Measurements from ENCODE around the gene CLASP2.
A peak's percentile ranks its signal among the peaks of the same experiment; 100 is the strongest.
"Not testable (repeated sequence)": the region's sequence is repeated elsewhere in the genome, so short reads cannot be mapped to it uniquely, and the experiment has no call there.

The CLASP2 gene

DNA sequence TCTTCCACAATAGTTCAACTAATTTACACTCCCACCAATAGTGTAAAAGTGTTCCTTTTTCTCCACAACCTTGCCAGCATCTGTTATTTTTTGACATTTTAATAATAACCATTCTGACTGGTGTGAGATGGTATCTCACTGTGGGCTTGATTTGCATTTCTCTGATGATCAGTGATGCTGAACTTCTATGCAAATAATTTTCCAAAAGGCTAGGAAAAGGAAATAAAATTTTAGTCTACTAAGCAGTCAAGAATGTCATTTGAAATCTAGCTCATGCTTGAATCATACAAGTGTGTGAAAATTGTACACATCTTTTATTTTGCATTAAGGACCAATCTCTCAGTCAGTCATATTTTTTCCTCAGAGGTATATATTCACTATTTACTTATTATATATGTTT is 176.1 kb downstream of the CLASP2 start:
- ATAC-seq = no peak
- DNase-seq = no peak

DNA sequence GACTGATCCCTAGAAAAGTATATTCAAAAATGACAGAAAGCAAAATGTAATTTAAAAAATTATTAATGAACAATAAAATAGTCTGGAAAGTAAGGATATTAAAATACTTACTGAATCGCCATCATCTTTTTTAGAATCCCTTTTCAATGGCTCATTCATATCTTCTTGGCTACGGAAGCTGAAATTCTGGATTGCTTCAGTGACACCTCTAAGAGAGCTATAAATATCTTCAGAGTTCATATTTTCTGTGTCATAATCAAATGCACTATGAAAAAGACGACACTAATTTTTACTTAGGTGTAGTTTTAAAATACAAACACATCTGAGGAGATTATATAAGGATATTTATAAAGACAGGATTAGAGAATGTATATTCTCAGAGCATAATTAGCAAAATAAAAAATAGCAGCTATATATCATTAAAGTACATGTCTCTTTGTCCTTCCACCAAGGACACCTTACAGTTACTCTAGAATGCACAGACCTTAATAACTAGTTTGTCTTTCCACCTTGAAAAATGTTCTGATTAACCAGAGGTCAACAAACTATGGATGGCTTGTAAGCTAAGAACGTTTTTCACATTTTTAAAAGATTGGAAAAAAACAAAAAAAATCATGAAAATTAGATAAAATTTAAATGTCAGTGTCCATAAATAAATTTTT is 179.2 kb downstream of the CLASP2 start:
- DNase-seq (no peak), ATAC-seq (no peak)

DNA sequence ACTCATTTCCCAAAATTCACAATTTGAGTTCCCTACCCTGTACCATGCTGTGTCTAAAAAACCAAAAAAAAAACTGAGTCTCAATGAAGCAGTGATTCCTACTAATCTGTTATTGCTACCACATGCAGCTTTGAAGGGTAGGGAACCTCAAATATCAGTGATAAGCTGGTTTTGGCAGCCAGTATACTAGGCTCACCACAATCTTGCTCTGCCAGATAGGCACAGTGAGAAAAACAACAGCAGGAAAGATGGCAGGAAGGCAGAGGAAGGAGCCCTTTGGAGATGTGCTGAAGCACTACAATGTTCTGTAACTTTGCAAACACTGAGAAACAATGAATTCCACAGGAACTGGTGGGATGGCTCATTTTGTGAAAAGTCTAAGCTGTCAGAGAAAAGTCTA is 180.9 kb downstream of the CLASP2 start:
- DNase-seq = no peak
- ATAC-seq = no peak

DNA sequence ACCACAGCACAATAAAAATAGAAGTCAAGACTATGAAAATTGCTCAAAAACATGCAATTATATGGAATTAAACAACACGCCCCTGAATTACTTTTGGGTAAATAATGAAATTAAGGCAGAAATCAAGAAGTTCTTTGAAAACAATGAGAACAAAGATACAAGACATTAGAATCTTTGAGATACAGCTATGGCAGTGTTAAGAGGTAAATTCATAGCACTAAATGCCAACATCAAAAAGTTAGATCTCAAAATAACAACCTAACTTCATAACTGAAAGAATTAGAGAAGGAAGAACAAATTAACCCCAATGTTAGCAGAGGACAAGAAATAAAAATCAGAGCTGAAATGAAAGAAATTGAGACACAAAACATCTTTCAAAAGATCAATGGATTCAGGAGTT is 191.3 kb downstream of the CLASP2 start:
- ATAC-seq (no peak), DNase-seq (no peak)

GRCh38 chr3:33525232-33525631 is 192.8 kb downstream of the CLASP2 start:
- ATAC-seq = no peak
- DNase-seq = no peak

DNA sequence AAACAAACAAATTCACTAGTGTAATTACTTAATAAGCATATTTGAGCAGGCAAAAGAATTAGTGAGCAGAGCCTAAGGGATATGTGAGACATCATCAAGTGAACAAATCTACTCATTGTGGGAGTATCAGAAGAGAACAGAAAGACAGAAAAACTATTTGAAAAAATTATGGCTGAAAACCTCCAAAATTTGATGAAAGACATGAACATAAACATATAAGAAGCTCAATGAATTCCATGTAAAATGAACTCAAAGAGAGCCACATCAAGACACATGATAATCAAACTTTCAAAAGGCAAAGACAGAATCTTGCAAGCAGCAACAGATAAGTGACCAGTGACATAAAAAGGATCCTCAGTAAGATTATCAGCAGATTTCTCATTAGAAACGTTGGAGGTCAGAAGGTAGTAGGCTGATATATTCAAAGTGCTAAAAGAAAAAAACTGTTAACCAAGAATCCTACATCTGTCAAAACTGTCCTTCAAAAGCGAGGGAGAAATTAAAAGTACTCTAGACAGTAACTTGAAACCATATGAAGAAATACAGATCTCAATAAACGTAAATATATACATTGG is 194.9 kb downstream of the CLASP2 start:
- ATAC-seq (no peak), DNase-seq (no peak)

DNA sequence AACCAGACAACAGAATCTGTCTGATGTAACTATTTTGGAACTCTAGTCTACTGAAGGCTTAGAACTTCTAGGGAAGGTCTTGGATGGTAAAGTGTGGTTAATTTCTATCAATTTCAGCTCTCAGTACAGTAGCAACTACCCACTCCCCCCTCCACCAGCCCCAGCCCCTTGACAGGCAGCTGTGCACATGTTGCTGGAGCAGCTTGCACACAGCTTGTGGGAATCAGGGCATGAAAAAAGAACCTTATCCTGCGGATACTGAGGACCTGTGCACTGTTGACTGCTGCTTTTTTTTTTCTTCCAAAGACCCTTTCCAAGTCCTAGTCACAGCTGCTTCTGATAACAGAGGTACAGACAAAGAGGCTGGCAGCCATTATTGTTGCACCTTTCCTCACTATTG is 196.3 kb downstream of the CLASP2 start:
- DNase-seq (no peak), ATAC-seq (no peak)

DNA sequence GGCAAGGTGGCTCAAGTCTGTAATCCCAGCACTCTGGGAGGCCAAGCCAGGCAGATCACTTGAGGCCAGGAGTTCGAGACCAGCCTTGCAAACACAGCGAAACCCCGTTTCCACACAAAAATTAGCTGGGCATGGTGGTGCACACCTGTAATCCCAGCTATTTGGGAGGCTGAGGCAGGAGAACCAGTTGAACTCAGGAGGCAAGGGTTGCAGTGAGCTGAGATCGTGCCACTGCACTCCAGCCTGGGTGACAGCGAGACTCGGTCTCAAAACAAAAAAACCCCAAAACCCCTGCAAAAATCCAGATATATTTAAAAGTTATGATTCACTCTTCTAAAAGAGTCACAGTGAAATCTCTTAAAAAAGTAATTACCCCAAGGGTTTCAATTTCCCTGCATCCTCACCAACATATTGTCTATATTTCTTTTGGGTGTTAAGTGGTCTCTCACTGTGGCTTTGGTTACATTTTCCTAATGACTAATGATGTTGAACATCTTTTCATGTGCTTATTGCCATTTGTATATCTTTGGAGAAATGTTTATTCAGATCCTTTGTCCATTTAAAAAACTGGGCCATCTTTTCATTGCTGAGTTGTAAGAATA is 204.7 kb downstream of the CLASP2 start:
- DNase-seq (no peak), ATAC-seq (peak; percentile 57)

GRCh38 chr3:33505027-33505426 is 213.0 kb downstream of the CLASP2 start:
- ATAC-seq (no peak), DNase-seq (no peak)

GRCh38 chr3:33496449-33496848 is 221.6 kb downstream of the CLASP2 start:
- no peak for ATAC-seq
- DNase-seq = no peak

DNA sequence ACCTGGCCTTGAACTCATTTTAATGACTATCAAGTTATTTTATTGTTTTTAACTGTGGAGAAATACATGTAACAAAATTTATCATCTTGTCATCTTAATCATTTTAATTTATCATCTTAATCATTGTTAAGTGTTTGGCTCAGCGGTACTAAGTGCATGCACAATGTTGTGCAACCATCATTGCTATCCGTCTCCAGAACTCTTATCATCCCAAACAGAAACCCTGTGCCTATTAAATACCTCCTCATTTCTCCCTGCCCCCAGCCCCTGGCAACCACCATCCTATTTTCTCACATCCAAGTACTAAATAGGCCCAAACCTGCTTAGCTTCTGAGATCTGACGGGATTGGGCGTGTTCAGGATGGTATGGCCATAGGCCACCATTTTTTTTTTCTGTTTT is 226.3 kb downstream of the CLASP2 start:
- ATAC-seq (no peak), DNase-seq (no peak)

GRCh38 chr3:33490641-33491241 is 227.3 kb downstream of the CLASP2 start:
- no peak for DNase-seq
- no peak for ATAC-seq

DNA sequence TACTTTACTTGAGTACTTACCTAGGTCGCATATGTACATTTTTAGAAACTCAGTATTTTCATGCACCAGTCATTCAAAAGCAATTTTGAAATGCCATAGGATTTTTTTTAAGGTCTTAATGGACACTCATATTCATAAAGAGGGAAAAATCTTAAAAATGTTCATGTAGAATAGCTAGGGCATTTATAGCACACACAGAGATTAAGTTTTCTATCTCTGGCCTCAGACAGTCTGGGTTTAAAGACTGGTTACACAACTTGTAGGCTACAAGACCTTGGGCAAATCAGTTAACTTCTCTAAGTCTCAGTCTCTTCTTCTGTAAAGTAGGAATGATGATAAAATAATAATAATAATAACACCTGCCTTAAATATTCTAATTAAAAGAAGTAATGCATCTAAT is 229.4 kb downstream of the CLASP2 start:
- DNase-seq (no peak), ATAC-seq (no peak)

- no peak for DNase-seq
- no peak for ATAC-seq
Observed at GRCh38 chr3:33488246-33488645, 229.8 kb downstream of the CLASP2 start.

DNA sequence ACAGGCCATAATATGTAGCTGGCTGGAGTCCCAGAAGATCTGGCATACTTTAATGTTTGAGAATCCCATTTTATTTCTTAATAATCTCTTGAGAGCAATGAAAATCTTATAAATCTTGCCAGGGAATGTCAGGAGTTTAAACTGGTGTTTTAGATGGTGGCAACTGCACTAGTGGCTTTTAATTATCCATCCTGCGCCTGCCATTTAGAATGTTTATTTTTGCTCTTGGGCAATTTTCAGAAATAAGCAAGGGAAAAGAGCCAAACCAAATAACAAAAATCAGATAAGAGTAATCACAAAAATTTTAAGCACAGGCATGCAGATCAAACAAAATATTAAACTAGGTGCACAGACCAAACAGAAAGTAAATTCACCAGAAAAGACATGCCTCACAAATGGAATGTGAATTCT is 235.9 kb downstream of the CLASP2 start:
- ATAC-seq = no peak
- no peak for DNase-seq

DNA sequence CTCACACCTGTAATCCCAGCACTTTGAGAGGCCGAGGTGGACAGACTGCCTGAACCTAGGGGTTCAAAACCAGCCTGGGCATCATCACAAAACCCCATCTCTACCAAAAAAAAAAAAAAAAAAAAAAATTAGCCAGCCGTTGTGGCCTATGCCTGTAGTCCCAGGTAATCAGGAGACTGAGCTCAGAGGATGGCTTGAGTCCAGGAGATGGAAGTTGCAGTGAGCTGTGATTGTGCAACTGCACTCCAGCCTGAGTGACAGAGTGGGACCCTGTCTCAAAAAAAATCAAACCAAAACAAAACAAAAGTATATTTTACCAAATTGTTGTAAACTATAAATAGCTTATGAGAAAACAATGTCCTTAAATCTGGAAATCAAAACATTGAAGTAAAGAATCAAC is 243.2 kb downstream of the CLASP2 start:
- DNase-seq = no peak
- ATAC-seq = no peak

DNA sequence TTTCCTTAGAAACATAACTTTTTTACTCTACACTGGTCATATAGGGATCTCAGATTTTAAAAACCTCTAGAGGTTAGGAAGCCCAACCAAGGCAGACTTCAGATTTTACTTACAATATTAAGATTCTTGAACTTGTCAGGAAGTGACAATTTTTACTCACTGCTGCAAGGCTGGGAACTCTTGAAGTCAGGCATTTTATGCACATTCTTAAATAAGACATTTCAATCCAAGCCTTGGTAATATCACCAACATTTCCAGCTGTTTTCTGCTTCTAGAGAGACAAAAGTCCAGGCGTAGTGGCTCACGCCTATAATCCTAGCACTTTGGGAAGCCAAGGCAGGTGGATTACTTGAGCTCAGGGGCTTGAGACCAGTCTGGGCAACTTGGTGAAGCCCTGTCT is 244.2 kb downstream of the CLASP2 start:
- DNase-seq (no peak), ATAC-seq (no peak)

- DNase-seq = no peak
Observed at GRCh38 chr3:33467786-33468185, 250.3 kb downstream of the CLASP2 start.

GRCh38 chr3:33461097-33461496 is 257.0 kb downstream of the CLASP2 start:
- ATAC-seq (no peak), DNase-seq (no peak)

More at GRCh38 chr3:33467786-33468185, 250.3 kb downstream of the CLASP2 start:
- ATAC-seq = no peak

GRCh38 chr3:33459577-33459976 is 258.5 kb downstream of the CLASP2 start:
- not testable (repeated sequence) for DNase-seq, ATAC-seq

DNA sequence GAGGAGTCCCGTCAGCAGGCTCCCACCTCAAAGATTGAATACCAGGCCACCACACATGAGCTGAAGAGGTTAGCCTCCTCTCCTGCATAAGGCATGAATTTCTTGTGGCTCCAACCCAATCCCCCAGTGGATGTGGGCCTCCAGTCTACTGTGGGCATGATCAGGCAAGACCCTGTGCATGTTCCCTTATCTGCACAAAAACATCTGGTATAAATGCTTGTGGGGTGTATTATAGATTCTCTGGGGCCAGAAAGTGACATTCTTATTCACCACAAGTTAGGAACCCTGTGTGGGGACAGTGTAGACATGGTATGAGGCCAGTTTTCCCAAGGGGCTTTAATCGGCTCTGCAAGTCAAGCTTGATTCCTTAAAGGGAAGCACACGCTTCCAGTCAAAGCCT is 259.6 kb downstream of the CLASP2 start:
- no peak for DNase-seq
- ATAC-seq = no peak

- ATAC-seq = no peak
- no peak for DNase-seq
Observed at GRCh38 chr3:33456756-33457155, 261.3 kb downstream of the CLASP2 start.

- DNase-seq = no peak
- no peak for ATAC-seq
Observed at GRCh38 chr3:33453331-33453761, 264.7 kb downstream of the CLASP2 start.
